ENCODE results near the gene CORO2B.

The CORO2B gene

DNA sequence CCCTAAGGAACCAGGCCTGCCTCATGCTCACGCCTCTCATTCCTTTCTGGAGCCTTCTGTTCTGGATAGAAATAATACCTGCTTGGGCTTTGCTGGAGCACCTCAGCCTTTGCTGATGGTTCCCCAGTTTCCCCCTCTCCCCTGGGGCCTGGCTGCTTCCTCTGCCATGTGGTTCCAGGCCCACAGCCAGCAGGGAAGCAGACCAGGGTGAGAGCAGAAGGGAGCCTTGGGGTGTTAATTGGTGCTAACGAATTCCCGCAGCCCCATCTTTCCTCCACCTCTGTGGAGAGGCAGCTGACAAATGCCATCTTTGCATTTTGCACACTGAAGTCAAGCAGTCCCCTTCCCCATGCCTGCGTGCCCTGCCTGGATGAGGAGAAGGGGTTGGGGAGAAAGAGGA, 13.1 kb upstream of the CORO2B start:
- Histone ChIP-seq H3K36me3 (ENCODE audit: insufficient read depth, low read depth, low read length) (no peaks in the 10 kb centered on the region), H3K27ac (ENCODE audit: low read length) (no peak overlapping the region), H3K27me3 (ENCODE audit: insufficient read depth, low read length) (peaks cover 4% of the 10 kb centered on the region; the same call in 1 of the 2 replicates), H3K4me1 (ENCODE audit: insufficient read depth, low read length) (peaks cover 19% of the 10 kb centered on the region), H3K4me3 (ENCODE audit: low read length) (no peak overlapping the region), H3K9ac (ENCODE audit: low read depth, low read length) (no peak overlapping the region), H3K9me3 (ENCODE audit: insufficient read depth, low read depth, low read length) (0 out of 2 replicates have a peak, but pooled peaks cover 3% of the 10 kb centered on the region)

DNA sequence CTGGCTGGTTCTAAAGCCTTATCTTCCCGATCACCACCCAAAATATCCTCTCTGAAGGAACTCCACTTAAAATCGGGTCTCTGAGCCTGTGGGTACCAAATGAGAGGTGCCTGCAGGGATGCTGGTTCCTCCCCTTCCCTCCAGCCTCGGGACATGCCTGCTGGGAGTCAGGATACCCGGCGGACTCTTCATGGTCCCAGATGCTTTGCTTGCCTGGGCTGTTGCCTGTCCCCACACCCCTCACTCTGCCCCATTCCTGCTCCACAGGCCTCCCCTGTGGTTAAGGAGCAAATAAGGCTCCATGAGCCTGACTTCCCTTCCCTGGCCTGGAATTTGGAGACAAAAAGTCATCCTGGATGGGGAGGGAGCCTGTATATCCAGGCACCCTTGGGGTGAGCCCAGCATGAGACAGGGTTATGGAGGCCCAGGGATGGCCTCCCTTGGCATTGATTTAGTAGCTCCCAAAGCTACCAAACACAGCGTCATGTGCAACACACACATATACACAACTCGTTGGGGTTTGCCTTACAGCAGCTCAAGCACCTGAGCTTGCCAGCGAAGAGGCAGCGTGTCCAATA, 12.3 kb upstream of the CORO2B start:
- H3K9me3 ChIP-seq (ENCODE audit: insufficient read depth, low read depth, low read length) = 0 out of 2 replicates have a peak, but pooled peaks cover 3% of the 10 kb centered on the region
- no peak overlapping the region for H3K9ac ChIP-seq (ENCODE audit: low read depth, low read length)
- no peaks in the 10 kb centered on the region for H3K36me3 ChIP-seq (ENCODE audit: insufficient read depth, low read depth, low read length)
- peaks cover 26% of the 10 kb centered on the region for H3K4me1 ChIP-seq (ENCODE audit: insufficient read depth, low read length)
- H3K27ac ChIP-seq (ENCODE audit: low read length) = no peak overlapping the region
- H3K27me3 ChIP-seq (ENCODE audit: insufficient read depth, low read length) = no peaks in the 10 kb centered on the region
- H3K4me3 ChIP-seq (ENCODE audit: low read length) = no peak overlapping the region

DNA sequence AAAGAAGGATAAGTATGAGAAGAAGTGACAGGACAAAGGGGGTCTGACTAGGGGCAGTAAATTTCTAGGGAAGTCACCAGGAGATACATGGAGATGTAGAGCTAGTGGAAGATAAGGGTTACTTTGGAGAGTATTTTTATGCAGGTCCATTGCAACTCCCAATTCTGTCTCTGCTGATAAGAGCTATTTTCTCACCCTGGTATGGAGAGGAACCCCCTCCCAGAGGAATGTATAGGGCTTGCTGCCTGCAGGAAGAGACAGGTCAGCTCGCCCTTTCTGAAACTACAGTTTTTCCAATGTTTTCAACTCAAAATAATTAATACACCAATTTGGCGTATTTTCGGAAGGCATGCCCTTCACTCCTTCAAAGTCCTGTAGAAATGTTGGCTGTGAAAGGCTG, 11.4 kb upstream of the CORO2B start:
- no peak overlapping the region for H3K27ac ChIP-seq (ENCODE audit: low read length)
- H3K4me3 ChIP-seq (ENCODE audit: low read length) = no peak overlapping the region
- H3K9ac ChIP-seq (ENCODE audit: low read depth, low read length) = no peak overlapping the region
- no peaks in the 10 kb centered on the region for H3K27me3 ChIP-seq (ENCODE audit: insufficient read depth, low read length)
- H3K9me3 ChIP-seq (ENCODE audit: insufficient read depth, low read depth, low read length) = 0 out of 2 replicates have a peak, but pooled peaks cover 3% of the 10 kb centered on the region
- no peaks in the 10 kb centered on the region for H3K36me3 ChIP-seq (ENCODE audit: insufficient read depth, low read depth, low read length)
- peaks cover 35% of the 10 kb centered on the region for H3K4me1 ChIP-seq (ENCODE audit: insufficient read depth, low read length)

DNA sequence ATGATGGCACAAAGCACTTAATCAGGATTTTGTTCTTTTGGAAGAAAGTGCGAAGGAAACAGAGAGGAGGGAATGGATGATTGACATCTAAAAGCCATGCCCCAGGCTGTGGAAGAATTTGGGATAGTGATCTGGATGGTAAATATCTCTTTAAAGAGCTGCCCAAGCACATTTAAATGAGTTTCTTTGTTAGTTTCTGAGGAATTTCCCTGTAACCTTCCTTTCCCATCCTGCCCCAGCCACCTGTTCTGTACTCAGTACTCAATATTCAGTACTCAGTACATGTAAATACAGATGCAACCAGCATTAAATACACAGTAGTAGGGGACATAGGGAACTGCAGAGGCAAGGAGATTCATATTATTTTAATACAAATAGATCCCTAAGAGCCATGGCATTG, 7.8 kb upstream of the CORO2B start:
- Histone ChIP-seq H3K36me3 (ENCODE audit: insufficient read depth, low read depth, low read length) (no peaks in the 10 kb centered on the region), H3K4me1 (ENCODE audit: insufficient read depth, low read length) (peaks cover 45% of the 10 kb centered on the region), H3K27me3 (ENCODE audit: insufficient read depth, low read length) (peaks cover 17% of the 10 kb centered on the region), H3K4me3 (ENCODE audit: low read length) (no peak overlapping the region), H3K9ac (ENCODE audit: low read depth, low read length) (no peak overlapping the region; the same call in 1 of the 2 replicates), H3K27ac (ENCODE audit: low read length) (no peak overlapping the region), H3K9me3 (ENCODE audit: insufficient read depth, low read depth, low read length) (0 out of 2 replicates have a peak, but pooled peaks cover 3% of the 10 kb centered on the region)

DNA sequence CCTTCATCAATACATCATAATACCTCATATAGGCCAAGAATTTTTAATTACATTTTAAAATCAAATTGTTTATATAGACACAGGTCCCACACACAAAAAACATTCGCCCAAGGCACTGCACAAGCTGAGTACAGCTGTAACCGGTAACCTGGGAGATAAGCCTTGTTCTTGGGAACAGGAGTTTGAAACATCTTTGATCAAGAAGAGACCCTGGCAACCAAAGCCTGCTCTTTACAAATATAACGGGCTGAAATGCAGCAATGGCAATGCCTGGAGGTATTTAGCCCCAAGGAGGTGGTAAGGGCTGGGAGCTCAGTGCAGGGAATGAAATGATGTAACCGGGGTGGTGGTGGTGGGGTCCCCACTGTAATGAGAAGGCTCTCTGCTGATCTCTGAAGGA, 7.2 kb upstream of the CORO2B start:
- Histone ChIP-seq H3K4me3 (ENCODE audit: low read length) (no peak overlapping the region), H3K27ac (ENCODE audit: low read length) (no peak overlapping the region), H3K36me3 (ENCODE audit: insufficient read depth, low read depth, low read length) (no peaks in the 10 kb centered on the region), H3K9ac (ENCODE audit: low read depth, low read length) (no peak overlapping the region; the same call in 1 of the 2 replicates), H3K27me3 (ENCODE audit: insufficient read depth, low read length) (peaks cover 24% of the 10 kb centered on the region), H3K9me3 (ENCODE audit: insufficient read depth, low read depth, low read length) (0 out of 2 replicates have a peak, but pooled peaks cover 3% of the 10 kb centered on the region), H3K4me1 (ENCODE audit: insufficient read depth, low read length) (peaks cover 45% of the 10 kb centered on the region)

DNA sequence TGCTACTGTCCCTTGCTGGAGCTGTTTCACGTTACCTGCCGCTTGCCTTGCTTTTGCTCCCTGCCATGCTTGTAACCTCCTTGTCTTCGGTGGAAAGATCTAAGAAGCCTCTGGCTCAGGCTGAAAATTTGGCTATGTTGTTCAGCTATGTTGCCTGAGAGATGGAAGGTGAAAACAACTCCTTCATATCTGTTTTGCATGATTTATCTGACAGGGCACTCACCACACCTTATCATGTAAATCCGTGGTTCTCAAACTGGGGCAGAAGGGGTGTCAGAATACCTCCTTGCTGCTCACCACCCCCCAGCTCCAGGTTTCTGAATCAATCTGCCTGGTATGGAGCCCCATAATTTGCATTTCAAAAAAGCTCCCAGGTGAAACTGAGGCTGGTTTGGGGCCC, 6.5 kb upstream of the CORO2B start:
- no peak overlapping the region for H3K27ac ChIP-seq (ENCODE audit: low read length)
- peaks cover 40% of the 10 kb centered on the region for H3K4me1 ChIP-seq (ENCODE audit: insufficient read depth, low read length)
- H3K36me3 ChIP-seq (ENCODE audit: insufficient read depth, low read depth, low read length) = no peaks in the 10 kb centered on the region
- H3K9me3 ChIP-seq (ENCODE audit: insufficient read depth, low read depth, low read length) = 0 out of 2 replicates have a peak, but pooled peaks cover 3% of the 10 kb centered on the region
- peaks cover 31% of the 10 kb centered on the region for H3K27me3 ChIP-seq (ENCODE audit: insufficient read depth, low read length)
- no peak overlapping the region for H3K9ac ChIP-seq (ENCODE audit: low read depth, low read length)
- no peak overlapping the region for H3K4me3 ChIP-seq (ENCODE audit: low read length)

DNA sequence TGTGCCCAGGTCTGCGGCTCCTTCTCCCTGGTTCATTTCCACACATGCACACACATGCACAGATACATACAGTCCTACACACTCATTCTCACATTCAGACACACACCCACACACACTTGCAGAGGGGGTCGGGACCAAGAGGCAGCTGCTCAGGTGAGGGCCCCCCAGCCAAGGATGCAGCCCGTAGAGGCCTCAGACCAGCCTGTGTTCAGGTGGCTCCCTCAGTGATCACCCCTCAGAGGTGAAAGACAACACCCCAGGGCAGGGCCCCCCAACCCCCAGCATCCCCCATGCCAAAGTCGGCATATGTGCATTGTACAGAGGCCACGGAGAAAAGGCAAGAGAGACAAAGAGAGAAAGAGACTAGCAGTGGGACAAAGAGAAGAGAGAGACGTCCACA, 5.9 kb upstream of the CORO2B start:
- H3K4me3 ChIP-seq (ENCODE audit: low read length) = no peak overlapping the region
- no peak overlapping the region for H3K27ac ChIP-seq (ENCODE audit: low read length)
- H3K27me3 ChIP-seq (ENCODE audit: insufficient read depth, low read length) = peaks cover 37% of the 10 kb centered on the region
- H3K36me3 ChIP-seq (ENCODE audit: insufficient read depth, low read depth, low read length) = no peaks in the 10 kb centered on the region
- no peak overlapping the region for H3K9ac ChIP-seq (ENCODE audit: low read depth, low read length)
- peaks cover 37% of the 10 kb centered on the region for H3K4me1 ChIP-seq (ENCODE audit: insufficient read depth, low read length)
- H3K9me3 ChIP-seq (ENCODE audit: insufficient read depth, low read depth, low read length) = 0 out of 2 replicates have a peak, but pooled peaks cover 3% of the 10 kb centered on the region

DNA sequence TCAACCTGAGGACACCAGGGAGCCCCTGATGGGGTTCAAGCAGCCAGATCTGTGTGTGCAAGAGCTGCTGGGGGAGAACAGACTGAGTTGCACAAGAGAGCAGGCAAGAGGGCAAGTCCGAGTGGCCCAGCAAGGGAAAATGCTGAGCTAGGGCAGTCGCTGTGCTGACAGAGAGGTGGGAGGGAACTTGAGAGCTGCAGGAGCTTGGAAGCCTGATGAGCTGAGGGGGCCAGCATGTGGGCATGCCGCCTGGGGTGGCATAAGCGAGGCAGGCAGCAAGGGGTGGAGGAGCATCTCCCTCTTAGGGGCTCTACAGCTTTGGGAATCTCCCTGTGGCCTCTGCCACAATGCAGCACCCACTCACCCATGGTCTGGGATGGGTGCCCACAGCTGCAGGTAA, 4.7 kb upstream of the CORO2B start:
- no peak overlapping the region for H3K27ac ChIP-seq (ENCODE audit: low read length)
- H3K27me3 ChIP-seq (ENCODE audit: insufficient read depth, low read length) = peaks cover 42% of the 10 kb centered on the region
- peaks cover 37% of the 10 kb centered on the region for H3K4me1 ChIP-seq (ENCODE audit: insufficient read depth, low read length)

DNA sequence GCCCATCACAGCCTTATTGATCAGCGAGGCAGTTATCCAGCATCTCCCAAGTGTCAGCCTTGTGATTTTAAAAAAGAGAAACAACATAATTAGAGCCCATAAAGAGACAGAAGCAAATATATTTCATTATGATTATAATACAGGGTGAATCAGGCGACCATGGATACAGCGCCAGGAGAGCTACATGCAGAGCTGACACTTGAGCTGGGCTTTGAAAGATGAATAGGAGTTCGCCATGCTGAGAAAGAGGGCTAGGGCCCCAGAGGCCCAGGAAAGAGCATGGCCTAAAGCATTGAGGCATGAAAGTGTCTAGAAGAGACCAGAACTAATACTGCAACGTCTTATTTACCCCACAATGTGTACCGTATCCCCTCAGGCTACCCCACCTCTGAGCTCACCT, 4.2 kb upstream of the CORO2B start:
- Histone ChIP-seq H3K36me3 (ENCODE audit: insufficient read depth, low read depth, low read length) (no peaks in the 10 kb centered on the region), H3K27me3 (ENCODE audit: insufficient read depth, low read length) (peaks cover 45% of the 10 kb centered on the region), H3K9ac (ENCODE audit: low read depth, low read length) (no peak overlapping the region), H3K27ac (ENCODE audit: low read length) (no peak overlapping the region), H3K4me1 (ENCODE audit: insufficient read depth, low read length) (peaks cover 37% of the 10 kb centered on the region), H3K4me3 (ENCODE audit: low read length) (no peak overlapping the region), H3K9me3 (ENCODE audit: insufficient read depth, low read depth, low read length) (0 out of 2 replicates have a peak, but pooled peaks cover under 1% of the 10 kb centered on the region)

More for the DNA sequence above, 4.7 kb upstream of the CORO2B start:
- Histone ChIP-seq H3K36me3 (ENCODE audit: insufficient read depth, low read depth, low read length) (no peaks in the 10 kb centered on the region), H3K9ac (ENCODE audit: low read depth, low read length) (no peak overlapping the region), H3K4me3 (ENCODE audit: low read length) (no peak overlapping the region), H3K9me3 (ENCODE audit: insufficient read depth, low read depth, low read length) (0 out of 2 replicates have a peak, but pooled peaks cover 3% of the 10 kb centered on the region)

DNA sequence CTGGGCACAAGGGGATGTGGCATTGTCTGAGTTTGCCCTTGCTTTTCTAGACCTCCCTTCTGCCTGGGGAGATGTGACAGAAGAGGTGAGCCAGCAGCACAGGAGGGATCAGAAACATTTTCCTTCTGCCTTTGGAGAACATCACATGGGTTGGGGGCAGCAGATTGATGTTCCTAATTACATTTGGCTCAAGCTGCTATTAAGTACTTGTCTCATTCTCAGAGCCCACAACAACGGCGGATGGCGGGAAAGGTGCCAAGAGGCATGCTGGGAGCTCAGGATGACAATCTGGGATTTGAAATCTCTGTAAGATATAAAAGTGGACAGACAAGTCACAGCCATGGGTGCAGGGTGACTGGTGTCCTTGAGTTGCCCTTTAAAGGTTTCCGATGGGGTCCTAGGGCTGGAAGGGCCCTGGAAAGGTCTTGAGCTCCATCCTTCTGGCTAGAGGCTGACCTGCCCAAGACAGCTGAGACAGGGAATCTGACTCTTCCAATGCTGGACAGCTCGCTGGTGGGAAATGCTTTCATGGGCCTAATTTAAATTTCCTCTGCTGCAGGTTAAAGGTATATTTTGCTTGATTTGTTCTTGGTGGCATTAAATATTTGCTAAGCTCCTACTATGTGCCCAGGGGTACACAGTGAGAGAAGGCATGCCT, 2.4 kb upstream of the CORO2B start:
- Histone ChIP-seq H3K27ac (ENCODE audit: low read length) (no peak overlapping the region), H3K4me3 (ENCODE audit: low read length) (no peak overlapping the region), H3K4me1 (ENCODE audit: insufficient read depth, low read length) (peaks cover 27% of the 10 kb centered on the region), H3K27me3 (ENCODE audit: insufficient read depth, low read length) (peaks cover 62% of the 10 kb centered on the region), H3K9ac (ENCODE audit: low read depth, low read length) (no peak overlapping the region), H3K9me3 (ENCODE audit: insufficient read depth, low read depth, low read length) (no peaks in the 10 kb centered on the region), H3K36me3 (ENCODE audit: insufficient read depth, low read depth, low read length) (no peaks in the 10 kb centered on the region)

DNA sequence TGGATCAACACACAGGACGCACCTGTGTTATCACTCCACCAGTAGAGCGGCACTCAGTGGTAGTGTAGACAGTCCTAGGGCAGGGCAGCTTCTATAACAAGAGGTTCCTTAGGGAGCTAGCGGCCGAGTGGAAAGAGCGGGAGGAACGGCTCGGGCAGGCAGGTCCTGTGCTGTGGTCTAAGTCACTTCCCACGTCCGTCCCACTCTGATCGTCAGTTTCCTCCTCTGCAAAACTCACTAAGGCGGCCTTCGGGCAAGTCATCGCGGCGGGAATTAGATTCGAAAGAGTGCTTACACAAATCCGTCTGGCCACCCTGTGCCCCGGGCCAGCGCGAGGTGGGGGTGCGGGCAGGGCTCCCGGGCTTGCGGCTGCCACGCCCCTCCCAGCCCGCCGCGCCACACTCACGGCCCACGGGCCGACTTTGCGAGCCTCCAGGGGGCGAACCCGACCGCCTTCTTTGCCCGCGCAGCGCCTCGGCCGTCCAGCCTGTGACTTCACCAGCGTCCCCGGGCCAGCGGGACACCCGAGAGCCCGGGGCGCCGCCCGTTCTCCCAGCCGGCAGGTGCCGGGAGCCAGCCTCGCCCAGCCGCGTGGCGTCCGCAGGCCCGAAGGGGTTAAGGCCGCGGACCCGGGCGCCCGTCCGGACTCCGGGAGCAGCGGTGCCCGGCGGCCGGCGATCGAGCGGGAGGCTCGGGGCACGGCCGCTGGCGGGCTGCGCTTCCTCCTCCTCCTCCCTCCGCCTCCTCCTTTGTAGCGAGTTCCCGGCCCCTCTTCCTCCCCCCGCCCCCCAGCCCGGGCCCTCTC, 416 bp upstream of the CORO2B start:
- Histone ChIP-seq H3K4me3 (ENCODE audit: low read length) (peak overlapping the region; percentile 74), H3K4me1 (ENCODE audit: insufficient read depth, low read length) (peaks cover 19% of the 10 kb centered on the region; the same call in 1 of the 2 replicates), H3K9ac (ENCODE audit: low read depth, low read length) (peak overlapping the region; percentile 31; the same call in 1 of the 2 replicates), H3K27ac (ENCODE audit: low read length) (no peak overlapping the region), H3K27me3 (ENCODE audit: insufficient read depth, low read length) (peaks cover 64% of the 10 kb centered on the region), H3K36me3 (ENCODE audit: insufficient read depth, low read depth, low read length) (no peaks in the 10 kb centered on the region), H3K9me3 (ENCODE audit: insufficient read depth, low read depth, low read length) (no peaks in the 10 kb centered on the region)

Measured in iPS-20b (cell line).